NCI-H2107 treated with DMSO at 0.1 percent for 48 hours (cell line): ENCODE measurements around the gene GPR39.
A peak's percentile ranks its signal among the peaks of the same experiment; 100 is the strongest.
"Not testable (repeated sequence)": the region's sequence is repeated elsewhere in the genome, so short reads cannot be mapped to it uniquely, and the experiment has no call there.

Experiments
- DNase-seq: peaks from one replicate; lab custom pipeline; 2025; ENCODE audit not compliant: unreplicated experiment; lab: John Stamatoyannopoulos, UW

GPR39 gene

GRCh38 chr2:132488491-132488890 is 71.9 kb downstream of the GPR39 start:
- DNase-seq = no peak

DNA sequence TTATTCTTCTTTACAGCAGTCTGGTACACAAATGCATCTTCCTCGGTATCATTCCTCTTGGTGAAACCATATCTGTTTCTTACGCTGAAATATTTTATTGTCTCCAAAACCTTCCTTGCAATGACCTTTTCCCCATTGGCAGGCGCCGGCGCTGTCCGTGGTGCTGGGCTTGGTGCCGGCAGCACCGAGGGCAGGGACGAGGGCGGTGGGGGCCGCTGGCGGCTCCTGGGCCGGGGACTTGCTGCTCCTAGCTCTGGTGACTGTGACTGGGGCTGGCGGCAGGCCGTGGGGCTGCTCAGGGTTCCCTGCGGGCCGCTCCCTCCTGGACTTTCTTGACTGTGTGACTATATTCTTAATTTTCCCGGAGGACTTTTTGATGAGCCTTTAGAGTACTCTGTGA is 72.5 kb downstream of the GPR39 start:
- DNase-seq = no peak

GRCh38 chr2:132495881-132496280 is 79.3 kb downstream of the GPR39 start:
- DNase-seq = no peak

- DNase-seq = no peak
Observed at GRCh38 chr2:132496555-132496954, 80.0 kb downstream of the GPR39 start.

- no peak for DNase-seq
Observed at GRCh38 chr2:132497591-132497990, 81.0 kb downstream of the GPR39 start.

- no peak for DNase-seq
Observed at GRCh38 chr2:132503701-132504100, 87.1 kb downstream of the GPR39 start.

DNA sequence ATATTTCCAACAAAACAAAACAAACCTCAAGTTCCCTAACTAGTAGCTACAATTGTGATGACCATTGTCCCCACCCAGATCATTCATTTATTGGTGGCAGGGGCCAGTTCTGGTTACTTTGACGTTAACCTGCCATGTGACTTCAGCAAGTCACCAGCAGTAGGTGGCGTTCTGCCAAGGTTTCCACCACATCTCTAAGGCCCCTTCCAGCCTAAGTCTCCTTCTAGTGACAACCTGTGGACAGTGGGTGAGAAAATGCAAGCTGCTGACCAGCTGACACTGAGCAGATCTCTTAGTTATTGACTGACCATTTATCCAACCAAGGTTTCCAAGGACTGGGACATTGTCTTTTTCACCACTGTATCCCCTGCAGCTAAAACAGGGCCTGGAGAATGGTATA is 98.4 kb downstream of the GPR39 start:
- no peak for DNase-seq

GRCh38 chr2:132517386-132517785 is 100.8 kb downstream of the GPR39 start:
- no peak for DNase-seq

DNA sequence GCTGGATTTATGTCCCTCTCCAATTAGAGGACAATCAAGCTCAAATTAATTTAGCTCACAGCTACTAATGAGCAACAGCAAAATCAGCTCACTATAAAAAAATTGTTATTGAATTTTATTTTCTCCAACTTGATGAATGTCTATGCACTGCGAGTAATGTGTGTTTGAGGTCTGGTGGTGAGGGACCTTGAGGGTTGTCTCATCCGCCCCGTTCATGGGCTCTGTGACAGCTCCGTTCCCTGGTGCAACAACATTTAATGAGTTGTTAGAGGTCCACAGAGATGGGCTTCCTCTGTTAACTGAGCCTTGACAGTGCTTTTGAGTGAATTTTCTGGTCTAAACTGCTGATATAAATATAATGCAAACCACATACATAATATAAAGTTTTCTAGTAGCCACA is 101.7 kb downstream of the GPR39 start:
- no peak for DNase-seq

DNA sequence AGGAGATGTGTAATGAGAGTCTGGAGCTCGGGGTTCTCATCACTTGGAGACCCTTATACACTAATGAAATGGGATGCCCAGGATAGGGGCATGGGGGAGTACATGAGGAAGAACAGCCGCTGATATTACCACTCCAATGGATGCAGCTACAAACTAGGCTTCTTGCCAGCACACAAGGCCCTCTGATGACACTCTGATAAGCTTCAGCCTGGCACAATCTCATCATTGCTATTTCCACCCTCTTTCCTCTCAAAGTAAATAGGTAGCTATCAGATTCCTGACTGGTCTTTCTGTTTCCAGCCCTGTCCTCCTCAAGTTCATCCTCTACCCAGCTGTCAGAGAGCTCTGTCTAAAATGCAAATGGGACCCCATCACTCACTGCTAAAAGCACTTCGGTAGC is 103.0 kb downstream of the GPR39 start:
- DNase-seq = no peak

DNA sequence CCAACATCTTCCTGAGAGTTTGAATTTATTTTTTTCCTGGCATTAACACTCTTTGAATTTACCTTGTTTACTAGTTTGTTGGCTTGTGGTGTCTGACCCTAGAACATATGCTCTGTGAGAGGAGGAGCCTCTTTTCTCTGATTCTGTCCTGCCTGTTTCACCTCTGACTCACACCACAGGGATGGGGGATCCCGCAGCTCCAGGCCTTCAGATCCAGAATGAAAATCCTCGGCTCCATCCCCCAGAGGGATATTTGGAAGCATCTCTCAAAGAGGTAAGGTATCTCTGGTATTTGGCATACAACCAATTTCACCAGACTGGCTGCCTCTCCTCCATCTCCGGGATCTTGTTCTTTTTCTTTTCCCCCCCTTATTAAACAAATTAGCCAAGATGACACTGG is 104.7 kb downstream of the GPR39 start:
- DNase-seq = no peak

GRCh38 chr2:132522901-132523300 is 106.3 kb downstream of the GPR39 start:
- DNase-seq = peak; percentile 4

GRCh38 chr2:132537061-132537460 is 120.5 kb downstream of the GPR39 start:
- DNase-seq = not testable (repeated sequence)

GRCh38 chr2:132538331-132538855 is 121.8 kb downstream of the GPR39 start:
- no peak for DNase-seq

DNA sequence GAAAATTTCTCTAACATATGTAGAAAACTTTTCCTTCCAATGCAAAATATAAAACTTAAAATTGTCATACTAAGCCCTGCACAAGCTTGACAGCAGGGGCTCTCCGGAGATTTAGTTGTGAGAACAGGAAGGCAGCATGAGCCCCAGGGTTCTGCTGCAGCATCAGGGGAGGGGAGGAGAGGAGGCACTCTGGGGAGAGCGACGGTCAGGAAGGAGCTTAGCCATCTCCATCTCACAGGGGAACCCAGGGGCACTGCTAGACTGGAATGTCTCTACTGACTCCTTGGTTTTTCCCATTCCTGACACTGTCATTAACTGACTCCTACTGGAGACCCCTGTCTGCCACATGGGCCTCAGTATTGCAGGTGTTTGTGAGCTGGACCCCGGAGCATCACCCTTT is 123.6 kb downstream of the GPR39 start:
- DNase-seq = no peak

DNA sequence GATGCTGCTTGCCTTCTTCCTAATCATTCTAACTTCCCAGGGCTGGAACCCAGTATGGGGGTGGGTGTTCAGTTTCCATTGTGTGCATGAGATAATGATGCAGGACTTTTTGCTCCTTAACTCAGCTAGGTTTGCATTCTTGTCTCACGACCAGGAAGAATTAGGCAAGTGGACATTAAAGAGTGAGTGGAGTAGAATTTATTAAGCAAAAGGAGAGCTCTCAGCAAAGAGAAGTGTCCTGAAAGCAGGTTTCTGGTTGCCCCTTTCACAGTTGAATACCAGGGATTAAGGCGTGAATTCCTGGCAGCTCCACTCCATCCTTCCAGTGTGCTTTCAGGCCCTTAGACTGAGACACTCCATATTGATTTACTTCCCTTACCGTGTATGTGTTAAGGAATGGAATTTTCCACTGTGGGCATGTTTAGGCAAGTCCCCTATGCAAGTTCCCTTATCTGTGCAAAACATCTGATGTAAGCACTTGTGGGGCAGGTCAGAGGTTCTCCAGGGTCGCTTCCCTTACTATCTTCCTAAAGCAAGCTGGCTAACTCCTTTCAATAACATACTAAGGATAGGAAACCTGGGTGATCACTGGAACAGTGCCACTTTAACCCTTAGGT is 126.5 kb downstream of the GPR39 start:
- no peak for DNase-seq

- DNase-seq = no peak
Observed at GRCh38 chr2:132544006-132544630, 127.5 kb downstream of the GPR39 start.

DNA sequence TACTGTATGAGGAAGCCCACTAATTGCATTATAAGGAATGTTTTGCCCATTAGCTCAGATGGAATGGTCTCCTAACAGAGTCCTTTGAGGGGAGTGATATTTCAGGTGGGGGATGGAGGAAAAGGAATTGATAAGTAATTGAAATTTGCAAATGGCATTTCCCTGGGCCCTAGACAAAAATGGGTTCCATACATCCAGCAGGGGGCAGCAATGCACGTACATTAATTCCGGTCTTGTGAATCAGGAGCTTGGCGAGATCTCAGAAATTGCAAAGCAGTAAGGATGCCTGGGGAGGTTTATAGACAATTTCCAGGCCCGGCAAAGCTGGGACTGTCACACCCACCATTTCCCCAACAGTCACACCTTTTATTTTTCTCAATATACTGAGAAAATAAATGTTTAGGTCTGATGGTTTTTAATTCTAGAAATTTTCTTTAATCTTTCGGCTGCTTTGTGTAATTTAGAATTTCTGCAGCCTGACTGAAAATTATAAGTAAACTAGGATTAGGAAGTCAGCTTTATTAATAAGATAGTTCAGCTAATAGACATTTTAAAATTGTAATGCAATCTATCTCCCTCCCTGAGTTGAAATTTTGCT is 130.6 kb downstream of the GPR39 start:
- peak; percentile 35 for DNase-seq

GRCh38 chr2:132549935-132550670 is 133.5 kb downstream of the GPR39 start:
- DNase-seq = peak; percentile 7

DNA sequence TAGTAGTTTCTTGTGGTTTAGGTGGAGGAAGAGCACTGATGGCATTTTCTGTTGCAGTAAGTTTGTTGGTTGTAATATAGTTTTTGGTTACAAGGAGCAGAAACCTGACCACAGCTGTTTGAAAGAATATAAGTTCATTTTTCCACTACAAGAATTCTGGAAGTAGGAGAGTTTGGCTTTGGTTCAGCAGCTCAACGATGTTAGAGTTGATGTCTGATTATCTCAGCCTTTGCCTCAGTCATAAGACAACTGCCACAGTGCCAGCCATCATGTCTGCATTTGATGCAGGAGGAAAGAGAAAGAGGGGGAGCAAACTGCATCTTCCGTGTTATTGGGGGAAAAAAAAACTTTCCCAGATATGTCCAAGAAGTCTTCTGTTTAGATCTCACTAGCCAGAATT is 134.3 kb downstream of the GPR39 start:
- no peak for DNase-seq

DNA sequence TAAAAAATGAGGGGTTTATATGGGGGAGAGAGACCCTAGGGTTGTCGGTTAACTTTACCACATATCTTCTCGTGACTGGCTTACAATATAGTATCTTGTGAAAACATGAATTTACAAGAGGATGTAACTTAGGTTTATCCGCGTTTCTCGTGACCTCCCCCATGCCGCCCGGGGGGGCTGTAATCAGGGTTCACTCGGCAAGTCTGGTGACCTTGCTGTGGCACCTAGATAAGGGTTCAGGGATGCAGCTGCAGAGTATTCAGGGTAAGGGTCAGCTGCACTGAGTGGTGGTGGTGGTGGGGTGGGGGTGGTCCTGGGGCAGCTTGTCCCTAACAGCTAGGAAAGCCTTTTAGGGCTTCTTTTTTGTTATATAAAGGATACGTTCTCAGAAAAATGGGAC is 141.1 kb downstream of the GPR39 start:
- no peak for DNase-seq

DNA sequence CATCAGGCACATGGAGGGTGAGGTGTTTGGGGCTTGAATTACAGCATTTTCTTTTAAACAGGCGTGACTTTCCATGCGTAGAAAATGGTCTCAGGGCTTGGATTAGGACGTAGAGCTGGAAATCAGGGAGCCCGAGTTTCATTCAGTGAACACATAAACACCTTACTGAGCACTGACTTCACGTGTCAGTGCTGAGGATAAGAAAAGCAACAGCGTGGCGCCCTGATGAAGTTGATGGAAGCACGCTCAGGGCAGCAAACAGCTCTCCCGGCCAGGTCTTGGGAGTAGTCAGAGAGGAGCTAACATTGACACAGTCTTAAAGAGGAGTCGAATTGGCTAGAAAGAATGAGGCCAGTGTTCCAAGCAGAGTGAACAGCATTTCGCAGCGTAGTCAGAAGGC is 142.7 kb downstream of the GPR39 start:
- DNase-seq = no peak
